HG03442 (cell line): ENCODE measurements around the gene SLC44A3.
A peak's percentile ranks its signal among the peaks of the same experiment; 100 is the strongest.

Experiments used
- ATAC-seq: cut with Tn5 transposase; IDR thresholded peaks from one replicate; pipeline ENCODE4 v1.9.1; 2021; ENCODE audit warnings: mild to moderate bottlenecking, moderate library complexity; ENCODE audit not compliant: unreplicated experiment

SLC44A3 gene

DNA sequence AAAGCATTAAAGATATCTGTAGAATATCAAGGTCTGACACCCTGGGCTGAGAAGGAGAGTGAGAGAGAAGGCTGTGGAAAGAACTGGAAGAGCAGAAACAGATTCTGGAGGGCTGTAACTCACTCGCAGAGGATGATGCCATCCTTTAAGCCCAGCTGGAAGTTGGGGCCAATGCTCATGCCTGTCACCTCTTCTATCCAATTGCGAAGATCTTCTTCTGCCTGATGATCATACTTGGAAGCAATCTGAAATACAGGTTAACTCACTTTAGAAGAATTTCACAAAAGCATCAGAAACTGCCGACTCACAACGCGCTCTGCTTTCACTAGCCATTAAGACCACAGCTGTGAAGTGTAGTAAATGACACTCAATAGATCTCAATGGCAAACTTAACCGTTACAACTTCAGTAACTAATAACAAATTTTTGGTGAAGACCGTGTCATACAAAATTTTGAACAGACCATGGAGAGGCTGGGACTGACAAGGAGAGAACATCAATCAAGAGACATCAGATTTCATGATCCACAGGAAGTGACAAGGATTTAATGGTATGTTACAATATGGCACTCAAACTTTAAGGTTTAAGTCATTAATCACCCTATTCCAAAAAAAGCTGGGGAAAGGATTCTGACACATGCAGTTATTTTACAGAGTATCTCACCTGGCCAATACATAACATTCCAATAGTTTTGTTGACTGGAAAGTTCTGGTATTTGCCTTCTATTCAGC, 83.3 kb downstream of the SLC44A3 start:
- no peak for ATAC-seq

DNA sequence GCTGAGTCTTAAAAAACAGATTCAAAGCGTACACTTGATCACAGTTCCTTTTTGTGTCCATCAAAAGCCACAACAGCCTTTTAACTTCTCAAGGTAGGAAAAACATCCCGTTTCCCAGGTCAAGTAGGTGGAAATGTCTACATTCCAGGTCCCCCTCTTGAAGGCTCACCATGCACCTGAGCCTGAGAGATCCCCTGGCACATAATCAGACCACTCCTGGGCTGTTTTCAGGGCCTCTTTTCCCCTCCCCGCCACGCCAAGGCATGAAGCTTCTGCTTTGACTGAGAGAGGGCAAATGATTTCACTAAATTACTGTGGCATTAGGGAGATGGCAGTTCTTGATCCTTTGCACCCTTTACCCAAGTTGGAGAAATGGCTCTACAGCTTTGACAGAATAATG, 85.0 kb downstream of the SLC44A3 start:
- no peak for ATAC-seq

DNA sequence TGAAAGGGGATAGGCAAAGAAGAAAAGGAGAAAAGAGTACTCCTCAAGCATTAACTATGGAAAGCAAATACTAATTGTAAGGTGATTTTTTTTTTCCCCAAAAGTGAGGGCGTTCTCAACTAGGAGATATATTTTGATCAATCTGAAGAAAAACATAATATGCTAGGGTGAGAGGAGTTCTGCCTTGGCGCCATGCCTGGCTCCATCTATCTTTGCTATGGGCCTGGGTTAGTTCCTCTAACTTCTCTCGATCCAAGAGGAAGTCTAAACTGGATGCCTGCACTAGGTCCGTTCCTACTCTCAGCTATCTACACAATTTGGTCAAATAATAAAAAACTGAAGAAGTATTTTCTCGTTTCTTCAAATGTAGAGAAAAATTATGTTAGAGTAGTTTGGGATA, 86.2 kb downstream of the SLC44A3 start:
- no peak for ATAC-seq

DNA sequence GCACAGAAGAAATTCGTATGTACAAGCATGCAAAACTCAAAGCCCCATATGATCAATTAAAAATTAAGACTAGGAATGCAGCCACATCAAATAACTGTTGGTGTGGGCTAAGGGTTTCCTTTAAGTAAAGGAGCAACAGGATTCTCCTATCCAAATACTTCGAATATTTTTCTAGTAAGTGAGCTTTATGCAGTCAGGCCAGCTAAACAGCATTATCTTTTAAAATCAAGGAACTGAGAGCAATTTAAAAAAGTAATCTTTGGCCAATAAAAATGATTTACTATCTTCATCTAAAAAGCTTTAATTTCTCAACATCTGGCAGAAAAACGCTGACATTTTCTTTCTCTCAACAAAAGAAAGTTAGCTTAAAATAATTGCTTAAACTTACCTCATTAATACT, 87.0 kb downstream of the SLC44A3 start:
- ATAC-seq = no peak

DNA sequence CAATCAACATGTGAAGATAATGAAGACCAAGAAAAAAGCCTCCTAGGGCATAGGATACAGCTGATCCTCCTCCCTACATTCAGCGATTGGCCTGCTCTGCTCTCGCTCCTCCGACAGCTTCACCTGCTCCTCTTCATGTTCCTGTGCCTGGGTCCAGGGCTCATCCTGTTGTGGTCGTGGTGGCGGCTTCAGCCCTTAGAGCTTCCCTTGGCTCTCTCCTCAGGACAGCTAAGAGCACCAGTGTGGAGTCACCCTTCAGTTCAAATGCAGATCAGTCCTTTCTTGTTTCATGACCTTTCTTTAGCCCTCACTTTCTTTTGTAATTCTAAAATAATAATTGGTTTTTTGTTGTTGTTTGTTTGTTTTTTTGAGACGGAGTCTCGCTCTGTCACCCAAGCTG, 88.0 kb downstream of the SLC44A3 start:
- no peak for ATAC-seq

DNA sequence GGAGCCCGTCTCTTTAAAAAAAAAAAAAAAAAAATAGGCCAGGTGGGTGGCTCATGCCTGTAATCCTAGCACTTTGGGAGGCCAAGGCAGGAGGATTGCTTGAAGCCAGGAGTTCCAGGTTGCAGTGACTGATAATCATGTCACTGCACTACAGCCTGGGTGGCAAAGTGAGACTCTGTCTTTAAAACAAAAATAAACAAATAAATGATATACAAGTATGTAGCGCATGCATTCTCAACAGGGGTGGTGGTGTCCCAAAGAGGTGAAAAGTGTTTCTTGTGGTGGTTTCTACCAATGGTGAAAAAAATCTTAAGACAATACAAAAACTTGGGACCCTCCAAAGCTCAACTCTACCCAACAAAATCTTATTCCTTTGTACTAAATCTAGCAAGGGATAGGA, 88.8 kb downstream of the SLC44A3 start:
- ATAC-seq = no peak

DNA sequence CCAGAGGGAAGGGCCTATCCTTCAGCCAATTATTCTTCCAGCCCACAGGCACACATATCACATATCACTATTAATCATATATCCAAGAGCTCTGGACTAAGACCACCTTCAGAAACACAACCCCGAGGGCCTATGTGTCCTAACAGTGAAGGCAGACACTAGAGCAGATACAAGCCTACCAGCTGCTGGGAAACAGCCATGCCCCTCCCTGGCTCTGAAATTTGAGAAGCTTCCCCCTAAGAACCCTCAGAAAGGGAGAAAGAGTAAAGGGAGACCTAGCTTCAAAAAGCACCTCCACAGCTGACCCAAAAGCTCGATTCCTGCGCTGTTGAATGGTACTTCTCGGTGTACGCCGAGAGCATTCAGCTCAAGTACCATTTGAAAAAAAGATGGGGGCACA, 89.3 kb downstream of the SLC44A3 start:
- no peak for ATAC-seq

DNA sequence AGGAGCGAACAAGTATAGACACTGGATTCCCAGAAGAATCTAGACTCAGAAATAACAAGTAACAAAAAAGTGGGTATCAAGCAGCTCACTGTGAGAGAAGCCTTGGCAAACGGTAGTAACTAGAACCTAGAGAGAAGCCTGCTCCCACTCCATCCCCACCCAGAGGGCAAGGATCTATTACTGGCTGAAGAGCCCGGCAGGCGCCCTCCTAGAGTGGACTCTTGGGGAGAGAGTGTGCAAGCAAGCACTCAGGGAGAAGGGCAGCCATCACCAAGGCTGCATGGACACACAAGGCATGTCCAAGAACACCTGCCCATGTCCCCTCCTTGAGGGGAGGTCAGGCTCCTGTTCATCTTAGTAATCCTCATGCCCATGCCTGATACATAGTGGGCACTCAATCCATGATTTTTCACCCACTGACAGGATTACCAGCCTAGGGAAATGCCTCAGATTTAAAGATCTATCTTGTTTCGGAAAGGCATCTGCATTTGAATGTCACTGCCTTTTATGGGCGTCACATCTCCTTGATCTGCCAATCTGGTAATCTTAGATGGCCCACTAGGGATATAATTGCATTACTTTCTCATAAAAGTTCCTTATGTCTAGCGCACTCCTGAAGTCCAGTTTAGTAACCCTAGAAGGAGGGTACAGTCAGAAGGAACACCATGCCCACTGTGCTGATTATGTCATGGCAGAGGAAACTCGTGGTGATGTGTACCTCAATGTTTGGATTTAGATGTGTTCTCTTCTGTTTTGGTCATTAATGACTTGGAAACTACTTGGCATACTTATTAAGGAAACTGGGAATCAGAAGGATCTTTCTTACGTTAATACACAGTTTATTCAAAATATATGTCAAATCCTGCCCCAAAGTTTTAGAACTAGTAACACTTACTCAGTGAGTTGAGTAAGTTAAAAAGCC, 92.4 kb downstream of the SLC44A3 start:
- no peak for ATAC-seq

DNA sequence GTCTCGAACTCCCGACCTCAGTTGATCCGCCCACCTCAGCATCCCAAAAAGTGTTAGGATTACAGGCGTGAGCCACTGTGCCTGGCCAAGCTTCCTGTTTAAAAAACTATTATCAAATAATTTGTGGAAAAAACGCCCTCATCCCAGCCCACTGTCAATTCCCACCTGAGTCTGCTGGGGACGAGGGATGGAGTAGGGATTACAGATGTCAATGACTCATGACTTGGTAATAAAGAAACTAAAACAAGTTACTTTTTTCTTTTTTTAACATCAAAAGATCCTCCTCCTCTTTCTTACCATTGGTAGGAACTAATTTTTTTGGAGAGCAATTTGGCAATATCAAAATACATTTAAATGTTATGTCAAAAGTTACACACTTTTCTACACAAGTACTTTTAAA, 97.1 kb downstream of the SLC44A3 start:
- no peak for ATAC-seq

DNA sequence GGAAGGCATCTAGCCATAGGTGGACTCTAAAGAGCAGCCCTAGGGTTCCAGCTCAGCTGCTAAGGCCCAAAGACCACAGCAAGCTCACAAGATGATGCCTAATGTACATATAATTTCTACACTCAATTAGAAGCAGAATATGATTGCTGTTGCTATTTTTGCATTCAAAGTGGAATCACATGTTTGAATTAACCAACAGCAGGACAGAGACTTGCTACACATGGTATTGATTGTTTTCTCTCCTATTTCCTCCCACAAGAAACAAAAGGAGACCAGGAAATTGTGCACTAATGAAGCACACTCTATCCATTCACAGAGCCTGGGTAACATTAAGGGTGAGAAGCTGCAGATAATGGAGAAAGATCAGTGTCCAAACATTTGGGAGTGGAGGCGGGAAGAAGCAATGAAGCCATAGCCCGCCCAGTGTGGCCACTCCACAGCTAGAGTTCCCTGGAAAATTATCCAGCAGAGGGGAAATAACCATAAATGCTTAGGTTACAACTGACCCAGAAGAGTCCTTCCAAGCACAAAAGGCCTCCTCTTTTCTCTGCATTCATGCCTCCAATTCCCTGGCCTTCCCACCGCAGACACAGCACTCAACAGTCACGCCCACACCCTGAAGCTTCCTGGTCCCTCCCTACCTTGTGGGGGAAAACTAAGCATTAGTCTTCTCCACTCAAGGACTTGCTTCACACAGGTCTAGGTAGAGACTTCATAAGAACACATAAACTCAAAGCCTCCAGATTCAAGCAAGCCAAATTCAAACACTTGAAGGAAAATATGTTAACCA, 99.3 kb downstream of the SLC44A3 start:
- ATAC-seq = no peak

DNA sequence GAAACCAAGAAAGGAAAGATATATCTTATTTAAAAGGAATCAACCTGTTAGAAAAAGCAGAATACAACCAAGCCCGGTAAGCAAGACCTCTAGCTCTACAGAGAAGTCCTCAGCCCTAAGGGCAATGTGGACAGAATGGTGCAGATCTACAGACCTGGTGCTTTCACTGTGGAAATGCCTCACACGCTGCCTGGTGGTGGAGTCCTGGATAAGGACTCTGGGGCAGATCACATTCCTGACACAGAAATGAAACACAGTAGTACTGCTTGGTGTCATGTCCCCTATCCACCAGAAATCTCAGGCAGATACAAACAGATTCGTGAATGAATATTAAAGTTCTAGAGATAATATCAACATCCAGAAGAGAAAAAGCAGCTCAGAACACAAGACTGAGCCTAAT, 99.9 kb downstream of the SLC44A3 start:
- ATAC-seq = no peak

DNA sequence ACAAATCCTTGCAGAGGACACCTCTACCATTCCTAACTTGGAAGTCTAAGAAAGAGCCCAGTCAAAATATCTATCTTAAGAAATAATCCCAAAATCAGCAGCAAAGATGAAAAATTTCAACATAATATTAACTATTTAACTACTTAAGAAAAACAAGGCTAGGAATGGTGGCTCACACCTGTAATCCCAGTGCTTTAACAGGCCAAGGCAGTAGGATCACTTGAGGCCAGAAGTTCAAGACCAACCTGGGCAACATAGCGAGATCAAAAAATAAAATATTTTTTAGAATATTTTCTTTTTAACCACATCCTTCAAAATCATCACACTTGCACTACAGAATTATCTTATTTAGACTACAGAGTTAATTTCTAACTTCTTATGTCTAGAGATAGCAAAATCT, 101.8 kb downstream of the SLC44A3 start:
- ATAC-seq = no peak

DNA sequence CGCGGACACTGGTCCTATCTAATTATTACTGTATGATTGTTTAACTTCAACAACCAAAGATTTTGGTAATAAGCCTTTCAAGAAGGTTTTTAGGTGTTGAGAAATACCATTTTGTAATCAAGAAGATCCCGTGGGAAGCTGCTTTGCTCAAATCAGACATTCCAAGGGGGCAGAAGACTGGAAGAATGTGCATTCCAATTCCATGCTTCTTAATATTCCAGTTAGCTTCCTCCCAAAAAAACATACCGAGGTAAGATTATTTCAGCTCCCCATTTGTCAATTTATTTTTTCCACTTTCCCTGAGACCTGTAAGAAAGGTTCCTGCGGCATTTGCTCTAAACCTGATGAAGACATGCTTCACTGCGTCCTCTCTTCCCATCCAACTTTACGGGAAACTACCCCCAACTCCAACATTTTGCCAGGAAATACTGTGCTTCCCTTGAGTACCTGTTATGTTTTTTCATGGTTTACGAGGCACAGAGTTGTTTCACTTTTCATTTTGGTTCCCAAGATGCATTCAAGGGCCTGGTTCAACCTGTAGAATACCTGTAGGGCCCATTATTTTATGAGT, 102.7 kb downstream of the SLC44A3 start:
- ATAC-seq = no peak

DNA sequence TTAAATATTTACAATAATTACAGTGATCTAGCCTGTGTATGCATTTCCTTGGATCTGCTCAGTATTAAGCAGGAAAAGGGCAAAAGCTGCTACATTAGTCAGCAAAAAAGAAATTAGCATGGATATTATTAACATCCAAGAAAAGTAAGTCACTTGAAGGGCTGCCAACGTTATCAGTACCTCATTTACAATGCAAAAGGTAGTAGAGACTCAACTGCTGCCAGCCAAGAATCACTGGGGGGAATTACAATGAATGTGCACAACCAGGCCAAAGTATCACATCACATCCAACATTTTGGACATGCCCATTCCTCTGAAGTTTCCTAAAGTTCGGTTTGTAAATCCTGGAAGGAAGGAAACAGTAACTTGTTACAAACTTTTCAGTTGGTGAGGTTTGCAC, 104.8 kb downstream of the SLC44A3 start:
- ATAC-seq = no peak

DNA sequence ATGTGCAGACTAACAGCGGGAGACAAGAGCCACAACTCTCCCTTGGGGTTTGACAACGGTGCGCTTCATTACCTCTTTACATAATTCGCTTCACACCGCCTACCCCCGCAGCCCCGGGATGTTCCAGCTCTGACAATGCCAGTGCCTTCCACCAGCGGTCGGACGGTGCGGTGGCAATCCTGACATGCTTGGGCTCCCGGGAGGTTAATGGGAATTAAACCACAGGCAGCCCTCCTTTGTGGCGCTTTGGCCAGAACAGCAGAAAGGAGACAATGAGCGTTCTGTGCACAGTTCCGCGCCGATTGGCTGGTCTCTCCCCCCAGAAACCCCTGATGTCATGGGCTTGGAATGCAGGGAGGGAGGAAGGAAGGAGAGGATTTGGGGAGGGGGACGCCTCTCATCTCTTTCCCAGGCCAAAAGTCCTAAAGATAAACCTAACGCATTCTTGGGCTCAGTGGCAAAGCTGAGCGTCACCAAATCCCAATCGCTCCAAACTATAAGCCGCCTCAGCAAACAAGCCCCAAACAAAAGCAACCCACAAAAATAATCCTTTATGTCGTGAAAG, 105.5 kb downstream of the SLC44A3 start:
- ATAC-seq = no peak

DNA sequence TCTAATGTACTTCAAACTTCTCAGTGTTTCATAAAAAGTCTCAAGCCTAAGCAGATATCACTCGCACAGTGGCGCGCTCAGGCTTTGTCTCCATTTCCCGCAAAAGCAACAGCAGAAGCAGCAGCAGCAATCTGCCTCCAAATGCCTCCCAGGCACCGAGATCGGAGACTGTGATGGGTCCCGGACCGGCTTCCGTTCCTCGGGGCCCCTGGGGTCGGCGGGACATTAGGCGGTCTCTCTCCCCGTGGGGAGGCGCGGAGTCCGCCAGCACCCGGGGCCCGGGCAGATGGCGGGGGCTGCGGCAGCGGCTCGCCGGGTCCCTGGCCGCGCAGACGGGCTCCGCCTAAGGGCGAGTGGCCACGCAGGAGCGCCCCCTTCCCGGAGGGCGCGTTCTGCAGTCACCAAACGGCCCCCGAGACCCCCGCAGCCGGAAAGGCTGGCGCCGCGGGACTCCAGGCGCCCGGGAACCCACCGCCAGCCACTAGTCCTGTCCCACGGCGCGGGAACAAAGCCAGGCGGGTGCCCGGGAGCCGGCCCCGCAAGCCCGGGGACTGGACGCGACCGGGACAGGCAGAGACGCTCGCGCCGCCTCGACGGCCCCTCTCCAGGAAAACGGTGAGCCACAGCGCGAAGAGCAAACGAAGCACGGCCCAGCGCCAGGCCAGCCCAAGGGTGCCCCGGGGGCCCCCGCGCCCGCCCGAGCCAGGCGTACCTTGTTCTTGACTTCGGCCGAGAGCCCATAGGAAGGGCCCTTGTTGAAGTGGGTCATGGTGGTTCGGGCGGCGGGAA, 106.2 kb downstream of the SLC44A3 start:
- peak; percentile 23 for ATAC-seq

DNA sequence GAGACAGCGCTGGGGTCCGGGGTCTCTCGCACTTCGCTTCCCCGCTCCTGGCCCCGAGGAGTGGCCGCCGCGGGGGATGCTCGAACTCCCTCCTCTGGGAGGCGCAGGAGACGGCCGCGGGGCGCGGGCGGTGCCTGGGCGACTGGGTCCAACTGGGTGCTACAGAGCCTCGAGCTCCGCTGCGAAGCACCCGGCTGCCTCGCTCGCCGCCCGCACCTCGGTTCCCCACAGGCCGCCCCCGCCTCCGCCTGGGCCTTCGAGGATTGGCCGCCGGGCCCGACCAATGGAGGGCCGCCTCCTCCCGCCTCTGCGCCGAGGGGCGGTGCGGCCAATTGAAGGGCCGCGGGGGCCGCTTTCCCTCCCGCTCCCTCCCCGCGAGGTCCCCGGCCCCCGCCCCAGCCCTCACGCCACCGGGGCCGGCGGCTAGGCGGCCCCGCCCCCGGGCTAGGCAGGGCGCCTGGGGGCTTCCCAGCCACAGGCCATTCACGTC, 106.8 kb downstream of the SLC44A3 start, which contains the start of gene CNN3:
TSS of gene CNN3 (minus strand) at position 196 of the 490 bp plus-strand sequence. CDS start 216 bp downstream, outside the sequence.
- peak; percentile 88 for ATAC-seq

DNA sequence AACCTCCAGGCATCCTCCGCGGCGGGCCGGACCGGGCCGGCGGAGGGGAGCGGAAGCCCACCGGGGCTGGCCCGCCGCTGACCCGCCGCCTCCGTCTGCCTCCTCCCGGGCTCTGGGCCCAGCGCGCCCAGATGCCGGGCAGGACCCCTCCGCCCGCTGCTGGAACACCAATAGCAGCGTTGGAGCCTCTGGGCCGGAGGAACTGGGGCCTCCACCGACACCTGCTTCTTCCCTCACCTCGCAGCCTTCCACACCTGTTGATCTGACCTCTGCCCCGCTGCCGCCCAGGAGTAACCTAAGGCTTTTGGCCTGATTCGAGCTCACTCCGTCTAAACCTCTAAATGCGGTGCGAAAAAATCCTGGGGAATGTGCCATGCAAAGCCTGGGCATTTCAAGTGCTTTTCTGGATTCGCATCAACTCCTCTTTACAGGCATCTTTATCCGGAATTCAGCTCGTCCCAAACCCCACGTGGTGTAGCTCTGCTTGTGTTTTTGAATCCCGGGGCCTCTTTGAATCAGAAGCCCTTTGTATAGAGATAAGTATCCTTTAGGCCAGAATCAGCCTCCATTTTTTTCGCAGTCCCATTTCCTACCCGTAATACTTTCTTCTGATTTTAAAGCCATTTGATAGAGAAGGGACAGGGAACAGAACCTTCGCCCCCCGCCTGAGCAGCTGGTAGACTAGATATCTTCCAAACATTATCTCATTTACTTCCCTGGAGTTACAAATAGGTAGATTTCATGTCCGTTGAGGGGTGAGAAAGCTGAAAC, 107.4 kb downstream of the SLC44A3 start:
- peak; percentile 19 for ATAC-seq
